Stimulated activated CD4-positive, alpha-beta T cell treated with anti-CD3 and anti-CD28 coated beads, Interleukin-12 subunit alpha, Interleukin-12 subunit beta, amount 100 ng/mL, for 4 hours (primary cell): ENCODE data around the gene REPS2.
"Not testable (repeated sequence)": the region's sequence is repeated elsewhere in the genome, so short reads cannot be mapped to it uniquely, and the experiment has no call there.

Source experiments
- DNase-seq: peaks from one replicate; pipeline ENCODE4 v3.0.0-alpha.2; 2020

The REPS2 gene

DNA sequence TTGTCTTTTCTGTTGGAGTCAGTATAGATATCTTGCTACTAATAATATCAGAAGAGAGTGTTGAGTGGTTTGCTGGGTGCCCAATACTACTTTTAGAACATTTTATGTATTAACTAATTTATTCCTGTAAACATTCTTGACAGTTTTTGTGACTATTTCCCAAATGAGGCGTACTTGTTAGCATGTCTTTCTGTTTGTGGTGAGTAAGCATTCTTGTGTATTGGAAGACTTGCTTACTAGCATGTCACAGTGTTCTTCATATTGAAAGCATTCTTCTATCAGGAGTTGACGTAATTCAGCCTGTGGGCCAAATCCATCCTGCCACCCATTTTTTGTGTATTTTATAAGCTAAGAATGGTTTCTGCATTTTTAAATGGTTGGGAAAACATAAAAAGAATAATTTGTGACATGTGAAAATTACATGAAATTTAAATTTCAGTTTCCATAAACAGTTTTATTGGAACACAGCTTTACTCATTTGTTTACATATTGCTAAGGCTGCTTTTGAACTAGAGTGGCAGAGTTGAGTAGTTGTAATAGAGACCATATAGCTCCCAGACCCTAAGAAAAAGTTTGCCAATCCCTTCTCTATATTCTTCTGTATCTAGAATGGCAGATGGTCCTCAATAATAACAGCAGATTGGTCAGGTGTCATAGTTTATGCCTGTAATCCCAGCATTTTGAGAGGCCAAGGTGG, 20.4 kb downstream of the REPS2 start:
- no peak for DNase-seq

DNA sequence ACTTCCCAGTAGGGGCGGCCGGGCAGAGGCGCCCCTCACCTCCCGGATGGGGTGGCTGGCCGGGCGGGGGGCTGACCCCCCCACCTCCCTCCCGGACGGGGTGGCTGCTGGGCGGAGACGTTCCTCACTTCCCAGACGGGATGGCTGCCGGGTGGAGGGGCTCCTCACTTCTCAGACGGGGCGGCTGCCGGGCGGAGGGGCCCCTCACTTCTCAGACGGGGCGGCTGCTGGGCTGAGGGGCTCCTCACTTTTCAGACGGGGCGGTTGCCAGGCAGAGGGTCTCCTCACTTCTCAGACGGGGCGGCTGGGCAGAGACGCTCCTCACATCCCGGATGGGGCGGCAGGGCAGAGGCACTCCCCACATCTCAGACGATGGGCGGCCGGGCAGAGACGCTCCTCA, 22.3 kb downstream of the REPS2 start:
- DNase-seq: not testable (repeated sequence)

DNA sequence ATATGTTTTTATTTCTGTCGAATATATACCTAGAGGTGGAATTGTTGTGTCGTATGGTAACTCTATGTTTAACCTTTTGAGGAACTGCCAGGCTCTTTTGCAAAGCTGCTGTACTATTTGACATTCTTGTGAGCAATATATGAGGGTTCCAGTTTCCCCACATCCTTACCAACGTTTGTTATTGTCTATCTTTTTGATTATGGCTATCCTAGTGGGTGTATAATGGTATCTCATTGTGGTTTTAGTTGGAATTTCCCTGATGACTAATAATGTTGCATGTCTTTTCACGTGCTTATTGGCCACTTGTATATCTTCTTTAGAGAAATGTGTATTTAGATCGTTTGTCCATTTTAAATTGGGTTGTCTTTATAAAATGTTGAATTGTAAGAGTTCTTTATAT, 24.5 kb downstream of the REPS2 start:
- DNase-seq: no peak

DNA sequence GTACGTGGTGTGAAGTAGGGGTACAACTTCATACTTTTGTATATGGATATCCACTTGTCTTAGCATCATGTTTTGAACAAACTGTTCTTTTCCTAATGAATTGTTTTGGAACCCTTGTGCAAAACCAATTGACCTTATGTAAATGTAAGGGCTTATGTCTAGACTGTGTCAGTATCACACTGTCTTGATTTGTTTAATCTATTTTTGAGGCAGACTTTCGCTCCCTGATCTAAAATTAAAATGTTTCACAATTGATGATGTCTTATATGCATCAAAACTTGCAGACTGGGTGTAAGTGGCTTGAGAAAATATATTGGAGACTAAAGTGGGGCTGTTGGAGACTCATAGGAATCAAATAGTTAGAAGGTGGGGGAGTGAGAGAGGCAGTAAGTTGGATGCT, 25.2 kb downstream of the REPS2 start:
- DNase-seq: no peak

DNA sequence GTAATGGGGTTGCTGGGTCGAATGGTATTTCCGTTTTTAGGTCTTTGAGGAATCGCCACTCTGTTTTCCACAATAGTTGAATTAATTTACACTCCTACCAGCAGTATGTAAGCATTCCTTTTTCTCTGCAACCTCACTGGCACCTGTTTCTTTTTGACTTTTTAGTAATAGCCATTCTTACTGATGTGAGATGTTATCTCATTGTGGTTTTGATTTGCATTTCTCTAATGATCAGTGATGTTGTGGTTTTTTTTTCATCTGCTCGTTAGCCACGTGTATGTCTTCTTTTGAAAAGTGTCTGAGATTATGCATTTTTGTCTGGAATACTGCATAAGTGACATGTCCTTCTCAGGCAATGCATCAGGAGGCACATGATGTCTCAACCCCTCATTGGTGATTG, 28.8 kb downstream of the REPS2 start:
- no peak for DNase-seq

DNA sequence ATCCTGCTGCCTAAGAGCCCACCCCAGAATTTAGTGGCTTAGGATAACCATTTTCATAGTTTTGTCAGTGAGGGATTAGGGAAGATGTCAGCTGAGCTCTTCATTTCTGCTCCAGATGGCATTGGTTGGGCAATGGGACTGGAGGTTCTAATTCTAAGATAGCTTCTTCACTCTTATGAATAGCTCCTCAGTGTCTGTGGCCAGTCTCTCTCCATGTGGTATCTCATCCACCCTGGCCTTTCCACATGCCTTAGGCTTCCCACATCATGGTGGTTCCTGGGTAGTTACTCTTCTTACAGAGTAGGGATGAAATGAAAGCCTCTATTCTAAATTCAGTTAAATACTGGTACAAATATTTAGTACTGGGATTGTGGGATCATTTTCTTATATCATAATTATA, 31.3 kb downstream of the REPS2 start:
- no peak for DNase-seq

DNA sequence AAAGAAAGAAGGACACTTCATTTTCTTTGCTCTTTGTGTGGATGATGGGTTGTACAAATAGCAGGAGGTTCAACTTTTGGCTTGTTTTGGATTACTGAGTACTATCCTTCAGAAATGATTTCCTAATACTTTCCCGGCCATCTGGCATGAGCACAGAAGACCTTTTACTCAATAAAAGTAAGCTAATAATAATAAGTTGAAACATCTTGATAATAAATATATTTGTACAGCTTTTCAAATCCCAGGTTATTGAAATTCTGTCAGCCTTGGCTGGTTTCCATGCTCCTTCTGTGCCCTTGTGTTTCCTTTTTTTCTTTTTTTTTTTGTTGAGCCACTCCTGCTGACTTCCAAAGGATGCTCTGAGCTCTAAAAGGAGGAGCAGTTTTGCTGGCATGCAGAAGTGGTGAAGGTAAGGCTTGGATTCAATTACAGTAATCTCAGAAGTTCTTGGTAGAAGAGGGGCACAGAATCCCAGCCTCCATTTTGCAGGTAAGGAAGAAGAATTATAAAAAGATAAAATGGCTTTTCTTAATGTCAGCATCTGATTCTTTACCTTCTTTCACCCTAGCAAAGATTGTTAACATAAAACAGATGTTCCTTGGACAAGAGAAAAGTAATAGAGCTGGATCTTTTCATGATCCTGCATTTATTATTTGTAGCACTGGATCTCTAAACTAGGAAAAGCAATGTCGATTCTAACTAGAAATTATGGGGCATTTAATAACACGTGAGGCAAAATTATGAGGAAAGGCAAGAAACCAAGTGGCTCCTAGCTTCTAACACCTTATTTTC, 31.9 kb downstream of the REPS2 start:
- no peak for DNase-seq

DNA sequence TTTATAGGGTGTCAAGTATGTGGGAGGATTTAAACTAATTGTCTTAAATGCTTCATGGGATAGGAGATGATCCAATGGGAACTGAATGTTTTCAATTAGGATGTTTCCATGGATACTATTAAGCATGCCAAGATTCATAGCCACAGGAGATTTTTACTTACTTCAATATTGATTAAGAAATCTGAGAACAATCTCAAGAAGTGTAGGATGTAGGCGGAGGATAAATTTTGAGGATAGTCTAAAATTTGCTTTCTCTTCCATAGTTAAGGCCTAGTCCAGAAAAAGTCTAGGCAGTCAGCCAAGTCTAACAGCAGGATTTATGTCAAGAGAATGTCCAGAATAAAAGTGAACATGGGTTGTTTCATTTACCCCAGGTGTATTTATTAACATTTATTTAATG, 32.8 kb downstream of the REPS2 start:
- DNase-seq: no peak

DNA sequence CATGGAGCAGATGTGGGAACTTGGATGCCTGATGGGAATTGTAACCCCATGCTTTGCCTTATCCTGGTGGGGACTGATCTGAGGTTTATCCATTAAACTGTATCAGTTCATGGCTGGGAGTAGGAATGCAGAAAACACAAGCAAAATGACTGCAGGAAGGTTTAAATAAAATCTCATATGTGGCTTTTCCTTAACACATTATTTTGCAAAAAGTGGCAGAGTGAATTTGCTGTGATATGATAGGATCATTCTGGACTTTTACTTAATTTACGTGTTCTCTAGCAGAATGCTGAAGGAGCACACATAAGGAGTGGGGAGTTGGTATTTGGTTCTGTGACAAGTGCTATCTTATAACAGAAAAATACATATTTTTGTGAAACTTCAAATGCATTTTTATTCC, 34.8 kb downstream of the REPS2 start:
- DNase-seq: no peak

DNA sequence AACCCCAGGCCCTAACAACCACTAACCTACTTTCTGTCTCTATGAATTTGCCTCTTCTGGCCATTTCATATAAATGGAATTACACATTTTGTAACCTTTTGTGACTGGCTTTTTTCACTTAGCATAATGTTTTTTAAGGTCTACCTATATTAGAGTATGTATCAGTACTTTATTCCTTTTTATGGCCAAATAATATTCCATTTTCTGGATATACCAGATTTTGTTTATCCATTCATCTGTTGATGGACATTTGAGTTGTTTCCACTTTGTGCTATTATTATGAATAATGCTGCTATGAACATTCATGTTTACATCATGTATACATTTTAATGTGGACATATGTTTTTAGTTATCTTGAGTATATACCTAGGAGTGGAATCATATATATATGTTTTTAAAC, 35.5 kb downstream of the REPS2 start:
- DNase-seq: no peak

DNA sequence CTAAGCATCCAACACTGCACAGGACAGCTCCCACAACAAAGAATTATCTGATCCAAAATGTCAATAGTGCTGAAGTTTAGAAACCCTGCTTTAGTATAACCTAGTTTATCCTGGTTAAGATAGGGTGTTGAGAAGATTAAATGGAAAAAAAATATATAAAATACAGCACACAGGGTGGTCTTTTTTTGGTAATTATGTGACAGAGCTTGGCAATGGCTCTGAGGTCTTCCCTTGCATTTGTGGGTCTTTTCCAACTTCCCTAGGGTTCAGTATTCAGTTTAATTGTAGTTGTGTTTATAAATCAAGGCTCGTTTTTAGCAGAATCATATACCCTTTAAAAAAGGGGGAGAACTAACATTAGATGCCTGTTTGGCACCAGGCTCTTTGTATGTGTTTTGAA, 36.6 kb downstream of the REPS2 start:
- DNase-seq: no peak

DNA sequence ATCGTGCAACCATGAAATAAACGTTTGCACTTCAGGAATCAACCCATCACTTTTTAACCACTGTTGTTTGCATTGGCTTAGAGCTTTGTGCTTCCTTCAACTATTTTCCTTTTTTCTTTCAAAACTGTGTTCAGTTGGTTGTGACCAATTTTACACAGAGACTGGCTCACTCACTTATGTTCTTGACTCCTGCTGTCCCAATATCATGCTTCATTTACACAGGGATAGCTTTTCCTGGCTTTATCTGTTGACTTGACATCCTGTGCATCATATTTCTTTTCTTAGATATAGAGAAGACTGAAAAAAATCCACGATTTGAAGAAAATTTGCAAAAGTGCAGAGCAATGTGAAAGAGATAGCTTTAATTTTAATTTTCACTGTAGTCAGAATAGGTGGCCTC, 38.8 kb downstream of the REPS2 start:
- no peak for DNase-seq

DNA sequence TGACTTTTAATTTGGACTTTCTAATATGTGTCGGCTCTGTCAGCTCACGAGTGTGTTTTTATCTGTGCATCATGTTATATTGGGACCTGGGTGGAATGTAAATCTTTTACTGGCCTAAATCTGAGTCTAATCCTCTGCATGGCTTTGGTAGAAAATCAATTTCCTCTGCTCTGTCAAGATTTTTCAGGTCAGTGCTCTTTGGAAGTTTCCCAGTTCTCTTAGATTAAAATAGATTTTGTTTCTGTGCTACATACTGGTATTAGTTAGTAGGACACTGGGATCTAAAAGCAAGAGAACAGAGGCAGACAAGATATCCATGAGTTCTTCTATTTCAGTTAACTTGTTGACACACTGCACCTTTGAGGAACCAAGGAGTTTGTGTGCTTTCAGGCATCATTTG, 39.7 kb downstream of the REPS2 start:
- no peak for DNase-seq

DNA sequence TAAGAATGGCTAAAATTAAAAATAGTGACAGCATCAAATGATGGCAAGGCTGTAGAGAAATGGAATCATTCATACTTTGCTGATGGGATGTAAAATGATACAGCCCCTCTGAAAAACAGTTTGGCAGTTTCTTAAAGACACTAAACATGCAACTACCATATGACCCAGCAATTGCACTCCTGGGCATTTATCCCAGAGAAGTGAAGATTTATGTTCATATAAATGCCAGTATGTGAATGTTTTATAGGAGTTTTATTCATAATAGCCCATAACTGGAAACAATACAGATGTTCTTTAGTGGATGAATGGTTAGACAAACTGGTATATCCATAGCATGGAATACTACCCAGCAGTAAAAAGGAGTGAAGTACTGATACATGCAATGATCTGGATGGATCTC, 43.3 kb downstream of the REPS2 start:
- DNase-seq: no peak

DNA sequence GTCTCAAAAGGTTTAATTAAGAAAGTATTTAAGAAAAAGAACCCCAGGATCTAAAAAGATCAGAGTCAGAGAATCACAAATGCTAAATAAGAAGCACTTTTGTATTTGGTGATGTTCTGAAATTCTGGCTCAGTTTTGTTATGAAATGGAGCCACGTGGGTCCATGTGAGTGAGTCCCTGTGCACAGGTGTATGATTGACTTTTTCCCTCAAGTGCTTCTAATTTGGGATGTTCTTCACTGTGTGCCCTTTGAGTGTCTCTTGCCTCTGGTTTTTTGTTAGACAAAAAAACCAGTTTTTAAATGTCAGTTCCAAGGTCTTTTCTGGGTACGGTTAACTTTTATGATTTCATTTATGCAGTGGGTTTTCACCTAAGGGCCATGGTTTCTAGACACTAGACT, 44.4 kb downstream of the REPS2 start:
- DNase-seq: no peak

DNA sequence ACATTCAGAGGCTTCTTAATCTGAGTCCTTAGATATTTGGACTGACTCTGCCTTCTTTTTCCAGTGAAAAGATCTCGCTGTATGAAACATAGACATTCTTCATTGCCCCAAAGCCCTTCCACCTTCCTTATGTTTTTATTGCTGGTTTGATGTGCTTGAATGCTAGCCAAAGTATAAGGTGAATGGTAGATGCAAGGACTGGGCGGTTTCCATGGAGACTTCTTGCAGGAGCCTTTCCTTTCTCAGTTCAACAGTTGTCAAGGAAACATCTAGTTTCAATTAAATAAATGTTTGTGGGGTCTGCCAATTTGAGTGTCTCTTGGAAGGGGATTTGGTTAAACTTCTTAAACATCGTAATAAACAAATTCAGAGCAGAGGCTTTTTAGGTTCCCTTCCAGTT, 46.0 kb downstream of the REPS2 start:
- DNase-seq: no peak

DNA sequence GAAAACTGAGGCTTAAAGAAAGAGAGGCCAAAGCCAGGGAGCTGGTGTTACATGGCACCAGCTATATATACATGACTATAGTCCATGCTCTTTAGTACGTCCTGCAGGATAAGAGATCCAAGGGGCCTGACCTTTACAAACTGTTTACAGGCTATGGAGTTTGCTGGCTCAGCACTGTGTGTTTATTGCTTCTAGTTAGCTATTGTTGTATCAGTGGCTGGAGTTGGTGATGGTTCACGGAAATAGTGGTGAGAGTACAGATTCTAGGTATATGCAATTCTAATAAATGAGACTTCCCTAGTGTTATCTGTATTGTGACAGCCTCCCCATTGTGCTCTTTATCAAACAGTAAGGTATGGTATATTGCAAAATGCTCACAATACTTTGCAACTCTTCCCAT, 46.5 kb downstream of the REPS2 start:
- no peak for DNase-seq

DNA sequence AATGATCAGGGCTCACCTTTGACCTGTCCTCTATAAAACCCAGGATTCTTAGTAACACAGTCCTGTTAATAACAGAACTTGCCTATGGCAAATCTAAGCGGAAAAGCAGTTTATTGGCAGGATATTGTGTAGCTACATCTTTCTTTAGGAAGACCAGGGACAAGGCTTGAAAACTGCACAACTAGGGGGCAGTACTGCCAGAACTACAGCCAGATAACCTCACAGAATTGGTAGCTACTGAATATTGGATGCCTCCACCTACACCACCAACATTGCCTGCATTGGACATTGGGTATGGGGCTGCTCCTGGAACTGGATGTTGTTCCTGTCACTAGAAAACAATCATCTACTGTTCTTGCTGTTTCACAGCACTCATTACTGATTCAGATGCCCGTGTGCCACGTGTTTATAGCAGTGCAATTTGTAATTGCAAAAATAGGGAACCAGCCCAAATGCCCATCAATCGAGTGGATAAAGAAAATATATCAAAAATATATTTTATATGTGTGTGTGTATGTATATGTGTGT, 47.4 kb downstream of the REPS2 start:
- no peak for DNase-seq

DNA sequence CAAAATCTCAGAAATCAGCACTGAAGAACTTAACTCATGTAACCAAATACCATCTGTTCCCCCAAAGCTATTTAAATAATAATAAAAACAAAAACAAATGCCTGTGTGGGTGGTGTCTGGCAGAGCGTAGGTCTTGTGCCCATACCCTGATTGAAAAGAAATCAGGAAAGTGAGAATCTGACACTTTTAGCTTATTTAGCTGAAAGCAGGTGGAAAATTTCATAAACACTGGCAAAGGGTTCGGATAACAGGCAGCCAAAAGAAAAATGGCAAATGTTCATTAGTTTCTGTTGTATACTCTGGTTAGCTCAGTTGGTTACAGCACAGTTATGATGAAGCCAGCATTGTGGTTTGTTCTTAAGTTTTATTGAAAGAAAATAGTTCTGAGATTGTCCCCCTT, 48.3 kb downstream of the REPS2 start:
- DNase-seq: no peak

DNA sequence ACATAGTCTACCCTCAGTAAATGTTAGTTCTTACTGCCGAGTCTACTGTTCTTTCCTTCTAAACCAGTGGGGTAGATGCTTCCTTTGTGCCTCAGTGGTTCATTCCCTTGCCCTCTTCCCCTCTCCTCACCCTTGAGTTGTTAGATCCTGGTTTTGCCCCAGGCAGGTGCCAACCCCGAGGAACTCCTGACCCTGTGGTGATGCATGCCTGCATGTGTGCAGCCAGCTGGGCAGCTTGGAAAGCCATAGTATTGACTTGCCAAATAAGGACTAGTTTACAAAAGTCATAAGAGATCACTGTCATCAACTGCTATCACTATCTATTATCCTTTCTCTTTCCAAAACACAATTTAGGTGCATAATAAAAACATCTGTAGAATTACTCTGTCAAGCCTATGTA, 50.9 kb downstream of the REPS2 start:
- no peak for DNase-seq

DNA sequence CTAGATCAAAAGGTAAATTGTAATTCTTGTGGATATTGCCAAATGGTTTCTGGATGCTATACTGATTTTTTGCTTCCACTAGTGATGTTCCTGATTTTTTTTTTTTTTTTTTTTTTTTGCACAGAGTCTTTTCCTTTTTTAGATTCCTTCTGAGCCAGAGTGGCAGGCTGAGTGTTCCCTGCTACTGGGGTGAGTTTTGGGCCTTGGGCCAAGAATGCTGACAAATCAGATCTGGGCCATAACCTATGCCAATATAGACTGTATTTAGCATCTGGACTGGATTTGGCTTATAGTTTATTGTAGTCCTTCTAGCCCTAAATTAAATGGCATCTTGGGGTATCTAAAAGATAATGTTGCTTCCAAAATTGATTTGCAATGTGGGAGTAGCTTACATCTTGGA, 52.8 kb downstream of the REPS2 start:
- DNase-seq: no peak

DNA sequence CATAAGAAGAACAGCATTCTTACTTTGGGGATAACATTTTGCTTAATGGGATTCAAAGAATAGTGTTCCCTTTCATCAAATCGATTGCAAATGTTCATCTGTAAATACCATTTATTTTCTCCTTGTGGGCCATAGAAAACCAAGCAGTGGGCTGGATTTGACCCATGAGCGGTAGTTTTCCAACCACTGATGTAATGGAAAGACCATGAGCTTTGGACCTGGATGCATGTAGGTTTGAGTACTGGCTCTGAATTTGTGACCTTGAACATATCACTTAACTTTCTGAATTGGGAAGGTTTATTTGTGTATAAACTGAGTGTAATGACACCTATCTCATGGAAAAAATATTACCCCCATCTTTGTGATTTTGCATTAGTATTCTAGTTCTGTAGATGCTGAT, 54.3 kb downstream of the REPS2 start:
- no peak for DNase-seq

DNA sequence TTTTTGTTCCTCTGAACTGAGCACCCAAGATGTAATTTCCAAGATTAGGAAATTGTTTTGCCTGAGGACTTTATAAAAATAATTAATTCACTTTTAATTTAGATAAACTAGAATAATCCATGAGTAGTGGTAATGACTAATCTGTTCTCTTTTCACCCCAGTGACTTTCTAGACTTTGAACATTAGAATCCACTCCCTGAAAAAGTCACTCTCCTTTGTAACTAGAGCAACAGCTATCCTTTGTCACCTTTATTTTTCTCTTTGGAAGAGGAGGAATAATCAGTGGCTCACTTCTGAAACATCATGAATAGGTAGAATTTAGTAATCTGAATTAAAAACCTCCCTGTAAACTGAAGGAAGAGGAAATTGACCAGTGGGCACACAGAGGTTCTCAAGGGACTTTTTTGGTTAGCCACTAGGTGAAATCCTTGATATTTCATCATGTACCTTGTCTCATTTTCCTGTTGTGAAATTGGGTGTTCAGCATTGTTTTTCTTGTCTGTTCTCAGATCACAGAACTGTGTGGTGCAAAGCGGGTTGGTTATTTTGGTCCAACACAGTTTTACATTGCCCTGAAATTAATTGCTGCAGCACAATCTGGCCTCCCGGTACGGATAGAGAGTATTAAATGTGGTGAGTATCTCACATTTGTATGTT, 59.4 kb downstream of the REPS2 start:
- no peak for DNase-seq

DNA sequence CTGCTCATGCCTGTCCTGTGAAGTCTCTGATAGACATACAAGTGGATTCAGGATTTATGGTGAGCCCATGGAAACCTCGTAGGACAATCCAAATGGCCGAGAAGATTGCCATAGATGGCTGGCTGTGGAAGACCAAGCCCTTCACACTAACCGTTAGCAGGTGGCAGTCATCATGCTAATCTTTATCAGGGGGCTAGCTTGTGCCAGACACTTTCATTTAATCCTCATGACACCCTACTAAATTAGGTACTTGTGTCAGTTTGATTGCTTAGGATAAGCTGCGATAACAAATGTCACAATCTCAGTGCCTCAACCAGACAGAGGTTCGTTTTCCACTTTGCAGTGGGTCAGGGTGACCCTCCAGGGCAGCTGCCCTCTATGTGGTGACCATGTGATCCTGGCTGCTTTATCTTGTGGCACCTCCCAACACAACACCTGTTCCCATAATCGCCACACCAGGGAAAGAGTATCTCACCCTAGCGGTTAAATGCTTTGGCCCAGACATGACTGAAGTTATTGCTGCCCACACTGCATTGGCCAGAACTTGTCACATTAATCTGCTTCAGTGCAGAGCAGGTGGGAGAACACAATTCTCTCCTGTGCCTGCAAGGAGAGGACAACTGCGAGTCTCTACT, 60.8 kb downstream of the REPS2 start:
- DNase-seq: no peak
